C4-2B (cell line): ENCODE data around the gene DDX3X.

Experiments
- H3K27ac ChIP-seq: fragments of 450-650 bp; 2 replicates; pipeline ENCODE4 v1.5.1; 2017
- CTCF ChIP-seq: fragments of 450-650 bp; conservative IDR thresholded peaks from 2 replicates; pipeline ENCODE4 v1.5.1; 2017; ENCODE audit warnings: mild to moderate bottlenecking
- ZFX ChIP-seq: fragments of 450-650 bp; IDR thresholded peaks from 2 replicates; pipeline ENCODE4 v1.6.1; 2017

Gene DDX3X

GRCh38 chrX:41302370-41302769, 31.6 kb upstream of the DDX3X start:
- no peak overlapping the region for H3K27ac ChIP-seq
- no peak for TF ChIP-seq CTCF
- TF ChIP-seq ZFX: no peak

- TF ChIP-seq CTCF (no peak), ZFX (no peak)
- no peak overlapping the region for H3K27ac ChIP-seq
These were observed 30.9 kb upstream of the DDX3X start for GRCh38 chrX:41303013-41303412.

- TF ChIP-seq CTCF (no peak), ZFX (no peak)
- no peak overlapping the region for H3K27ac ChIP-seq
These were observed 29.8 kb upstream of the DDX3X start for GRCh38 chrX:41304178-41304577.

- H3K27ac ChIP-seq: no peak overlapping the region
- no peak for TF ChIP-seq ZFX
- TF ChIP-seq CTCF: no peak
These were observed 24.9 kb upstream of the DDX3X start for GRCh38 chrX:41308884-41309647.

GRCh38 chrX:41312786-41313185, 21.2 kb upstream of the DDX3X start:
- no peak for TF ChIP-seq CTCF
- no peak for TF ChIP-seq ZFX
- H3K27ac ChIP-seq: no peak overlapping the region

- TF ChIP-seq ZFX (no peak), CTCF (no peak)
- no peak overlapping the region for H3K27ac ChIP-seq
These were observed 20.5 kb upstream of the DDX3X start for GRCh38 chrX:41313419-41313818.

GRCh38 chrX:41314204-41314603, 19.8 kb upstream of the DDX3X start:
- no peak overlapping the region for H3K27ac ChIP-seq
- TF ChIP-seq ZFX: no peak
- TF ChIP-seq CTCF: no peak
